GM12878 (cell line): ENCODE data around the gene FBXW8. TPM values are rescaled to one million over a fixed set of nuclear protein-coding genes. Genes with fewer than 3 reads are reported as not detected.

ENCODE experiments used
- ATAC-seq: fragments of 200-7000 bp; cut with Tn5 transposase; 3 replicates; pipeline ENCODE4 v1.9.1; 2020; ENCODE audit warnings: mild to moderate bottlenecking, moderate library complexity
- BruUV-seq: library from RNA; stranded (reverse); fragments of 400-500 nt; replicated peaks from 2 replicates; lab custom pipeline; 2021; lab: Mats Ljungman, UMichigan
- CTCF ChIA-PET: fragments of 300-600 bp; sonication (Branson Sonifier 250); formaldehyde crosslinking; extraction: SDS; loops from one replicate; lab custom pipeline; 2021; ENCODE audit warnings: inconsistent platforms; lab: Yijun Ruan, JAX
- POLR2A ChIA-PET: fragments of 350-600 bp; formaldehyde crosslinking; extraction: SDS; loops from one replicate; lab custom pipeline; 2021; ENCODE audit warnings: inconsistent platforms; lab: Charles Lee
- RAD21 ChIA-PET: fragments of 300-600 bp; sonication (Branson Sonifier 250); formaldehyde crosslinking; loops from one replicate; lab custom pipeline; 2023; ENCODE audit warnings: antibody characterized with exemption; ENCODE audit not compliant: unreplicated experiment; lab: Charles Lee
- SMC1A ChIA-PET: fragments of 300-600 bp; sonication (Branson Sonifier 250); formaldehyde crosslinking; loops from one replicate; lab custom pipeline; 2023; ENCODE audit not compliant: unreplicated experiment, uncharacterized antibody; lab: Charles Lee
- DNase-seq: peaks from one replicate; pipeline ENCODE4 v3.0.0-alpha.2; 2011; ENCODE audit warnings: low read depth, low spot score
- FAIRE-seq: peaks from 3 replicates; lab custom pipeline; 2011; peaks lifted over from hg19 to GRCh38; lab: Jason Lieb, UNC
- H2AFZ ChIP-seq: 2 replicates; pipeline ENCODE4 v1.6.0; 2011; ENCODE audit warnings: low read depth, low read length, control low read depth; ENCODE audit not compliant: control insufficient read depth
- H3K27ac ChIP-seq: 2 replicates; pipeline ENCODE4 v1.5.1; 2011; ENCODE audit warnings: control low read depth; ENCODE audit not compliant: control insufficient read depth, insufficient read depth
- H3K27me3 ChIP-seq, 2 experiments: replicated peaks in 1 of 2; 2 replicates each; pipeline versions ENCODE4 v1.6.0 to v1.6.1; 2011; ENCODE audit warnings: low read length in 1 of 2; ENCODE audit not compliant: control insufficient read depth in 2 of 2, insufficient read depth in 2 of 2
- H3K36me3 ChIP-seq, 2 experiments: 2 replicates each; pipeline ENCODE4 v1.5.1; 2011; ENCODE audit warnings: low read length in 1 of 2; ENCODE audit not compliant: control insufficient read depth in 2 of 2, insufficient read depth in 2 of 2
- H3K4me1 ChIP-seq: 2 replicates; pipeline ENCODE4 v1.6.1; 2011; ENCODE audit warnings: mild to moderate bottlenecking, low read length, moderate library complexity, mixed read lengths; ENCODE audit not compliant: control insufficient read depth, insufficient read depth
- H3K4me2 ChIP-seq: 2 replicates; pipeline ENCODE4 v1.6.0; 2011; ENCODE audit warnings: control low read depth; ENCODE audit not compliant: control insufficient read depth, insufficient read depth
- H3K4me3 ChIP-seq: fragments of 200-600 bp; sonication (generic); 2 replicates; pipeline ENCODE4 v1.5.1; 2016
- H3K79me2 ChIP-seq: 2 replicates; pipeline ENCODE4 v1.6.0; 2011; ENCODE audit warnings: low read length; ENCODE audit not compliant: control insufficient read depth, insufficient read depth
- H3K9ac ChIP-seq: 2 replicates; pipeline ENCODE4 v1.8.0; 2011; ENCODE audit warnings: low read length, control low read depth, mixed read lengths; ENCODE audit not compliant: control insufficient read depth, insufficient read depth
- H3K9me3 ChIP-seq: replicated peaks from 3 replicates; pipeline ENCODE4 v1.5.1; 2011; ENCODE audit warnings: mild to moderate bottlenecking, low read length; ENCODE audit not compliant: control insufficient read depth, insufficient read depth
- H4K20me1 ChIP-seq: 2 replicates; pipeline ENCODE4 v1.6.0; 2011; ENCODE audit not compliant: control insufficient read depth, insufficient read depth
- E2F8 ChIP-seq: fragments of 450-650 bp; IDR thresholded peaks from 2 replicates; pipeline ENCODE4 v1.6.1; 2018; ENCODE audit warnings: mild to moderate bottlenecking, low read depth, moderate library complexity; ENCODE audit not compliant: partially characterized antibody
- MEF2A ChIP-seq: IDR thresholded peaks from 2 replicates; pipeline ENCODE4 v1.6.1; 2011; ENCODE audit warnings: low read depth, mild to moderate bottlenecking, low read length, moderate library complexity; ENCODE audit not compliant: insufficient read depth
- NBN ChIP-seq: fragments of 450-650 bp; IDR thresholded peaks from 2 replicates; pipeline ENCODE4 v1.6.1; 2016
- NFYA ChIP-seq: IDR thresholded peaks from 2 replicates; pipeline ENCODE4 v1.6.1; 2011; ENCODE audit warnings: low read depth, mild to moderate bottlenecking, low read length, improper control_type of control experiment, borderline replicate concordance
- PKNOX1 ChIP-seq: fragments of 450-650 bp; IDR thresholded peaks from 2 replicates; pipeline ENCODE4 v1.6.1; 2016; ENCODE audit warnings: mild to moderate bottlenecking
- PML ChIP-seq: IDR thresholded peaks from 2 replicates; pipeline ENCODE4 v1.6.1; 2012; ENCODE audit warnings: low read length, inconsistent platforms
- RBBP5 ChIP-seq: fragments of 200-600 bp; sonication (generic); conservative IDR thresholded peaks from 2 replicates; pipeline ENCODE4 v1.6.1; 2016
- RCOR1 ChIP-seq: conservative IDR thresholded peaks from 2 replicates; pipeline ENCODE4 v1.6.1; 2012; ENCODE audit warnings: low read depth, low read length, improper control_type of control experiment
- RFX5 ChIP-seq: IDR thresholded peaks from 2 replicates; pipeline ENCODE4 v1.6.1; 2011; ENCODE audit warnings: low read depth, low read length, improper control_type of control experiment
- SIX5 ChIP-seq: IDR thresholded peaks from 2 replicates; pipeline ENCODE4 v1.6.1; 2011; ENCODE audit warnings: mild to moderate bottlenecking, low read depth, low read length, moderate library complexity; ENCODE audit not compliant: severe bottlenecking
- SMAD5 ChIP-seq: IDR thresholded peaks from 2 replicates; pipeline ENCODE4 v1.6.1; 2016; ENCODE audit warnings: antibody characterized with exemption, low read depth
- TAF1 ChIP-seq: IDR thresholded peaks from 2 replicates; pipeline ENCODE4 v1.6.1; 2011; ENCODE audit warnings: mild to moderate bottlenecking, low read depth, low read length, borderline replicate concordance
- WRNIP1 ChIP-seq: IDR thresholded peaks from 2 replicates; pipeline ENCODE4 v1.6.1; 2011; ENCODE audit warnings: low read depth, low read length, improper control_type of control experiment, borderline replicate concordance
- ZNF687 ChIP-seq: fragments of 450-650 bp; IDR thresholded peaks from 2 replicates; pipeline ENCODE4 v1.6.1; 2017; ENCODE audit warnings: mild to moderate bottlenecking, moderate library complexity
- WGBS: methylation state at CpG from one replicate; pipeline ENCODE4 v1.1.6; 2016; ENCODE audit warnings: low lambda C conversion rate; ENCODE audit not compliant: insufficient replicate concordance, insufficient coverage; ENCODE audit errors: missing lambda C conversion rate; 5-methylcytosine and 5-hydroxymethylcytosine counted together
- in situ Hi-C: fragments of 300-500 bp; cut with MboI; formaldehyde crosslinking; loops from 9 replicates; pipeline ENCODE4 v1.14.3; 2018; ENCODE audit warnings: mixed read lengths
- intact Hi-C: fragments of 100-400 bp; cut with micrococcal nuclease; formaldehyde crosslinking; loops from one replicate; pipeline ENCODE4 v1.14.2; 2022; ENCODE audit not compliant: unreplicated experiment
- polyA plus RNA-seq, 11 experiments: library from polyadenylated mRNA; depleted of rRNA in 4 of 11; unstranded in 6 of 11; stranded (reverse) in 5 of 11; fragments of >200 nt; fragmentation: Nextera tagmentation in 4 of 11; fragmentation: Illumina TruSeq in 1 of 11; extraction: Ambion mirVana in 4 of 11; extraction: Trizol in 1 of 11; gene quantifications; 1 replicate in 1 of 11; 2 replicates in 10 of 11; pipeline versions ENCODE4 v1.2.1 to v1.2.3, GENCODE V29; 2011 to 2016; ENCODE audit warnings: inconsistent platforms in 2 of 11, missing spikeins in 2 of 11, low read depth in 1 of 11
- total RNA-seq, 4 experiments: library from RNA; depleted of rRNA in 3 of 4; stranded (reverse); fragments of >200 nt in 3 of 4; fragmentation: Illumina TruSeq in 1 of 4; extraction: Trizol in 1 of 4; gene quantifications; 2 replicates each; pipeline versions ENCODE4 v1.2.1 to v1.2.3, GENCODE V29; 2013 to 2021
- TF ChIP-seq, protein P1 (sequence below): fragments of 450-650 bp; IDR thresholded peaks from 2 replicates; pipeline ENCODE4 v1.6.1; 2017; ENCODE audit warnings: low read depth, mild to moderate bottlenecking, moderate library complexity

FBXW8 gene
- total and polyA plus RNA-seq, 10 of the 15 experiments (the other 5 are each of a cell fraction or from before 2014, with no cell fraction given), result 0.49 to 7.5 (median 4.4) TPM

DNA sequence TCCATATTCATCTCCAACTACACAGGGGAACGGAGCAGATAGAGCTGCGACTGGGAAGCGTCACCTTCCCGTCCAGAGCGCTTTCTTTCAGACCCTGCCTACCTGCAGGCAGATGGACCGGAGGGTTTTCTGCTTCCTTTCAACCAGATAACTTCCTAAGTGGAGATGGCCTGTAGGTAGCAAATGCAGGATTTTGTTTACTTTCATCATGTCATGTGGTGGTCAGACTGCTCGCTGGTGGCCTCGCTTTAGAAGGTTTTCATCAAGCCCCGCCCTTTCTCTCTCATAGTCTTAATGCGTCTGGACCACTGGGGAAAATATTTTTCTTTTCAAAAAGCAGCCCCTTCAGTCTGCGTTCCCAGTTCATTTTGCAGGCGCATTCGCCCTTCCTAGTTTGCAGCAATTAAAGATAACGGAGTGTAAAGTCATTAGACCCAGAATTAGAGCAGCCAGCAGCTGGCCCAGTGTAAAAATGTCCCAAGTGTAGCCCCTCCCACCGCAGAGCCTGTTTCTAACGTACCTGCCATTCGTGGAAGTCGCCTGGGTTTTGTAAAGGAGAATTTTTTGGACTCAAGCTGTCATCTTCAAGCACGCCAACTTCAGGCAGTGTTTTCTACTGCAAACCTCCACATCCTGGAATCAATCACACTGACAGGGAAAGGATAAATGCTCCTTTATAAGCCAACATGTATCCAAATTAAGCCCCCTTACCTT lies 119.6 kb downstream of the FBXW8 start:
- no peaks in the 10 kb centered on the region; the same call in 1 of the 2 replicates for H3K4me1 ChIP-seq
- ChIA-PET RAD21 (no interaction called here), CTCF (no interaction called here), SMC1A (no interaction called here), POLR2A (no interaction called here)
- in situ Hi-C loops, result no loop called here
- H3K4me2 ChIP-seq, result no peak overlapping the region
- no peaks in the 10 kb centered on the region for H3K79me2 ChIP-seq
- H3K36me3 ChIP-seq, result peaks cover 0 to under 1% of the 10 kb centered on the region in 2 experiments; a peak in 2 of 4 replicates
- 97% methylated on average over 19 of the region's 19 CpGs for WGBS
- peaks cover 0 to 4% of the 10 kb centered on the region in 2 experiments; a peak in 1 of 4 replicates for H3K27me3 ChIP-seq
- no TSS peak for BruUV-seq
- no peaks in the 10 kb centered on the region for H4K20me1 ChIP-seq
- intact Hi-C loops, result no loop called here
- H3K27ac ChIP-seq, result no peak overlapping the region
- ATAC-seq (no peak), DNase-seq (no peak), FAIRE-seq (no peak)
- no peak overlapping the region for H3K4me3 ChIP-seq
- no peak overlapping the region for H3K9ac ChIP-seq
- H2AFZ ChIP-seq, result no peak overlapping the region
- no peaks in the 10 kb centered on the region for H3K9me3 ChIP-seq
- no peak for TF ChIP-seq WRNIP1
- no peak for TF ChIP-seq RBBP5
- TF ChIP-seq, protein P1, sequence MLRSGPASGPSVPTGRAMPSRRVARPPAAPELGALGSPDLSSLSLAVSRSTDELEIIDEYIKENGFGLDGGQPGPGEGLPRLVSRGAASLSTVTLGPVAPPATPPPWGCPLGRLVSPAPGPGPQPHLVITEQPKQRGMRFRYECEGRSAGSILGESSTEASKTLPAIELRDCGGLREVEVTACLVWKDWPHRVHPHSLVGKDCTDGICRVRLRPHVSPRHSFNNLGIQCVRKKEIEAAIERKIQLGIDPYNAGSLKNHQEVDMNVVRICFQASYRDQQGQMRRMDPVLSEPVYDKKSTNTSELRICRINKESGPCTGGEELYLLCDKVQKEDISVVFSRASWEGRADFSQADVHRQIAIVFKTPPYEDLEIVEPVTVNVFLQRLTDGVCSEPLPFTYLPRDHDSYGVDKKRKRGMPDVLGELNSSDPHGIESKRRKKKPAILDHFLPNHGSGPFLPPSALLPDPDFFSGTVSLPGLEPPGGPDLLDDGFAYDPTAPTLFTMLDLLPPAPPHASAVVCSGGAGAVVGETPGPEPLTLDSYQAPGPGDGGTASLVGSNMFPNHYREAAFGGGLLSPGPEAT, result no peak
- TF ChIP-seq ZNF687, result no peak
- no peak for TF ChIP-seq SIX5
- no peak for TF ChIP-seq MEF2A
- TF ChIP-seq RFX5, result no peak
- TF ChIP-seq PML, result no peak
- TF ChIP-seq E2F8, result no peak
- no peak for TF ChIP-seq RCOR1
- no peak for TF ChIP-seq TAF1
- TF ChIP-seq NFYA, result no peak
- TF ChIP-seq NBN, result no peak
- no peak for TF ChIP-seq PKNOX1
- no peak for TF ChIP-seq SMAD5
